ENCODE results near the gene RPTOR.

DNA sequence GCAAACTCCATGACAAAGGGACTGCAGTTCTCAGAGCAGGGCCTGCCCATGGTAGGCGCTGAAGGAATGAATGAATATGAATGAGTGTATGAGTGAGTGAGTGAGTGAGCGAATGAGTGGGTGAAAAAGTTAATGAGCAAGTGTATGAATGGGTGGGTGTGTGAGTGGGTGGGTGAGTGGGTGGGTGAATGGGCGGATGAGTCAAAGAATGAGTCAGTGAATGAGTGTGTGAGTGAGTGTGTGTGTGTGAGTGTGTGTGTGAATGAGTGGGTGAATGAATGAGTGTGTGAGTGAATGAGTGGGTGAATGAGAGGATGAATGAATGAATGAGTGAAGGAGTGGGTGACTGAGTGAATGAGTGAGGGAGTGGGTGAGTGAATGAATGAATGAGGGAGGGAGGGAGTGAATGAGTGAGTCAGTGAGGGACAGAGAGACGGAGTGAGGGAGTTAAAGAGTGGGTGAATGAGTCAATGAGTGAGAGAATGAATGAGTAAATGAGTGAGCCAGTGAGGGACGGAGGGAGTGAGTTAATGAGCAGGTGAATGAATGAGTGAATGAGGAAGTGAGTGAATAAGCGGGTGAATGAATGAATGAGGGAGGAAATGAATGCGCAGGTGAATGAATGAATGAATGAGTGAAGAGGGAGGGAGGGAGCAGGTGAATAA lies 435.9 kb downstream of the RPTOR start:
- TF ChIP-seq POLR2A (IDR thresholded peaks at IDR 0.05) = no peak
- TF ChIP-seq, protein P1, sequence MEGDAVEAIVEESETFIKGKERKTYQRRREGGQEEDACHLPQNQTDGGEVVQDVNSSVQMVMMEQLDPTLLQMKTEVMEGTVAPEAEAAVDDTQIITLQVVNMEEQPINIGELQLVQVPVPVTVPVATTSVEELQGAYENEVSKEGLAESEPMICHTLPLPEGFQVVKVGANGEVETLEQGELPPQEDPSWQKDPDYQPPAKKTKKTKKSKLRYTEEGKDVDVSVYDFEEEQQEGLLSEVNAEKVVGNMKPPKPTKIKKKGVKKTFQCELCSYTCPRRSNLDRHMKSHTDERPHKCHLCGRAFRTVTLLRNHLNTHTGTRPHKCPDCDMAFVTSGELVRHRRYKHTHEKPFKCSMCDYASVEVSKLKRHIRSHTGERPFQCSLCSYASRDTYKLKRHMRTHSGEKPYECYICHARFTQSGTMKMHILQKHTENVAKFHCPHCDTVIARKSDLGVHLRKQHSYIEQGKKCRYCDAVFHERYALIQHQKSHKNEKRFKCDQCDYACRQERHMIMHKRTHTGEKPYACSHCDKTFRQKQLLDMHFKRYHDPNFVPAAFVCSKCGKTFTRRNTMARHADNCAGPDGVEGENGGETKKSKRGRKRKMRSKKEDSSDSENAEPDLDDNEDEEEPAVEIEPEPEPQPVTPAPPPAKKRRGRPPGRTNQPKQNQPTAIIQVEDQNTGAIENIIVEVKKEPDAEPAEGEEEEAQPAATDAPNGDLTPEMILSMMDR (IDR thresholded peaks at IDR 0.05) = no peak

Measured in upper lobe of left lung (tissue), 4 donors.